Body of pancreas (tissue), 4 donors: ENCODE data around the gene TNFAIP8L1. TPM values are rescaled to one million over a fixed set of nuclear protein-coding genes. Genes with fewer than 3 reads are reported as not detected.

Source experiments
- ATAC-seq: fragments of 150-250 bp; one replicate; pipeline ENCODE4 v1.9.1; 2016
- DNase-seq, 4 donors: peaks; one replicate each; pipeline ENCODE4 v3.0.0-alpha.2; 2019
- H3K27ac ChIP-seq, 4 donors: fragments of 200-600 bp; sonication (generic); 1 replicate in 3 of 4; 2 replicates in 1 of 4; pipeline versions ENCODE4 v1.5.1 to v1.6.1; 2016 to 2019; ENCODE audit warnings: mild to moderate bottlenecking in 1 of 4, mixed read lengths in 1 of 4, moderate library complexity in 1 of 4
- H3K27me3 ChIP-seq, 2 donors: fragments of 200-600 bp; sonication (generic); one replicate each; pipeline ENCODE4 v1.6.0; 2016; ENCODE audit warnings: mild to moderate bottlenecking in 1 of 2
- H3K36me3 ChIP-seq, 2 donors: fragments of 200-600 bp; sonication (generic); replicated peaks in 1 of 2; 2 replicates each; pipeline ENCODE4 v1.5.1; 2016; ENCODE audit warnings: low read depth in 2 of 2; ENCODE audit not compliant: insufficient read depth in 1 of 2
- H3K4me1 ChIP-seq: fragments of 200-600 bp; sonication (generic); one replicate; pipeline ENCODE4 v1.6.0; 2016
- H3K4me3 ChIP-seq, 2 donors: fragments of 200-600 bp; sonication (generic); 1 replicate in 1 of 2; 2 replicates in 1 of 2; pipeline ENCODE4 v1.5.1; 2016 to 2019
- H3K9me3 ChIP-seq, 3 donors: fragments of 200-600 bp; sonication (generic); 1 replicate in 2 of 3; 2 replicates in 1 of 3; pipeline ENCODE4 v1.5.1; 2016
- CTCF ChIP-seq, 7 experiments: fragments of 450-650 bp in 4 of 7; fragments of 200-600 bp in 3 of 7; sonication (generic) in 3 of 7; IDR thresholded peaks; one replicate each; pipeline ENCODE4 v1.5.1; 2016 to 2019; ENCODE audit warnings: antibody characterized with exemption in 7 of 7
- POLR2A ChIP-seq, 3 donors: fragments of 450-650 bp; IDR thresholded peaks; one replicate each; pipeline ENCODE4 v1.6.1; 2016; ENCODE audit warnings: antibody characterized with exemption in 3 of 3, mild to moderate bottlenecking in 2 of 3
- WGBS, 2 donors: methylation state at CpG; one replicate each; pipeline ENCODE4 v1.1.5; 2017; 5-methylcytosine and 5-hydroxymethylcytosine counted together
- intact Hi-C: fragments of 100-400 bp; cut with DNase I; formaldehyde crosslinking; loops from one replicate; pipeline ENCODE4 v1.15.1; 2023
- total RNA-seq, 2 donors: library from RNA; depleted of rRNA; stranded (reverse); fragments of >200 nt; gene quantifications; one replicate each; pipeline ENCODE4 v1.1.0, GENCODE V29; 2016

TNFAIP8L1 gene
- total RNA-seq, 2 donors from 2014 or later, result 3.4 to 5.3 TPM

GRCh38 chr19:4682417-4683200 is 43.3 kb downstream of the TNFAIP8L1 start:
- TF ChIP-seq CTCF (IDR thresholded peaks at IDR 0.05) (no peak), POLR2A (IDR thresholded peaks at IDR 0.05) (no peak)
- H3K36me3 ChIP-seq, result peaks cover 3 to 13% of the 10 kb centered on the region in 2 donors
- H3K9me3 ChIP-seq, result no peaks in the 10 kb centered on the region
- H3K27ac ChIP-seq, result no peak overlapping the region
- H3K4me3 ChIP-seq, result no peak overlapping the region
- H3K4me1 ChIP-seq, result no peaks in the 10 kb centered on the region
- ATAC-seq (no peak), DNase-seq (no peak)
- no peaks in the 10 kb centered on the region for H3K27me3 ChIP-seq
- intact Hi-C loops, result no loop called here
- 96 to 100% methylated on average over 15 to 31 of the region's 45 CpGs for WGBS, 2 donors

- Histone ChIP-seq H3K36me3 (peaks cover 3 to 21% of the 10 kb centered on the region in 2 donors), H3K27ac (no peak overlapping the region), H3K4me3 (no peak overlapping the region), H3K9me3 (no peaks in the 10 kb centered on the region), H3K4me1 (no peaks in the 10 kb centered on the region), H3K27me3 (no peaks in the 10 kb centered on the region)
- ATAC-seq (no peak), DNase-seq (no peak)
- TF ChIP-seq POLR2A (IDR thresholded peaks at IDR 0.05) (no peak), CTCF (IDR thresholded peaks at IDR 0.05) (no peak)
- 89 to 93% methylated on average over 16 to 20 of the region's 28 CpGs for WGBS, 2 donors
- intact Hi-C loops, result no loop called here
Measured at GRCh38 chr19:4684312-4685095, 45.2 kb downstream of the TNFAIP8L1 start.

- no peaks in the 10 kb centered on the region for H3K9me3 ChIP-seq
- H3K4me1 ChIP-seq, result no peaks in the 10 kb centered on the region
- DNase-seq (no peak), ATAC-seq (no peak)
- intact Hi-C loops, result no loop called here
- no peak overlapping the region for H3K27ac ChIP-seq
- no peak overlapping the region for H3K4me3 ChIP-seq
- H3K36me3 ChIP-seq, result peaks cover 3 to 23% of the 10 kb centered on the region in 2 donors
- TF ChIP-seq CTCF (IDR thresholded peaks at IDR 0.05), result no peak
- no peak for TF ChIP-seq POLR2A (IDR thresholded peaks at IDR 0.05)
- no peaks in the 10 kb centered on the region for H3K27me3 ChIP-seq
- WGBS, 2 donors, result 91 to 98% methylated on average over 10 of the region's 10 CpGs
Measured at GRCh38 chr19:4686700-4687099, 47.4 kb downstream of the TNFAIP8L1 start.

- DNase-seq (peak in 3 of 4 donors; percentile 52 to 81 (median 67)), ATAC-seq (no peak)
- WGBS, 2 donors, result 53 to 71% methylated on average over 6 to 11 of the region's 11 CpGs
- intact Hi-C loops, result no loop called here
- no peaks in the 10 kb centered on the region for H3K4me1 ChIP-seq
- no peaks in the 10 kb centered on the region for H3K27me3 ChIP-seq
- peaks cover 3 to 26% of the 10 kb centered on the region in 2 donors for H3K36me3 ChIP-seq
- no peak overlapping the region for H3K27ac ChIP-seq
- H3K4me3 ChIP-seq, result no peak overlapping the region
- TF ChIP-seq CTCF (IDR thresholded peaks at IDR 0.05) (no peak), POLR2A (IDR thresholded peaks at IDR 0.05) (no peak)
- no peaks in the 10 kb centered on the region for H3K9me3 ChIP-seq
Measured at GRCh38 chr19:4687396-4687795, 48.1 kb downstream of the TNFAIP8L1 start.
